ENCODE data around the gene ANKRD33. TPM values are rescaled to one million over a fixed set of nuclear protein-coding genes. Genes with fewer than 3 reads are reported as not detected.

The ANKRD33 gene
- total and polyA plus RNA-seq, 2 of the 4 experiments (the other 2 are of a cell fraction), result under 0.01 to 0.03 TPM

- Histone ChIP-seq H4K91ac (ENCODE audit: insufficient read depth, low read depth, low read length) (no peak overlapping the region), H4K5ac (ENCODE audit: low read depth, low read length) (no peak overlapping the region), H3K4me2 (ENCODE audit: low read depth, low read length) (no peak overlapping the region), H4K8ac (ENCODE audit: low read depth in 2 of 2, low read length in 2 of 2) (no peak overlapping the region), H3K9ac (ENCODE audit: low read depth, low read length) (no peak overlapping the region), H2BK5ac (ENCODE audit: low read depth, low read length, poor library complexity, severe bottlenecking) (no peak overlapping the region), H3K36me3 (ENCODE audit: control insufficient read depth, insufficient read depth, low read length) (peaks cover 7% of the 10 kb centered on the region; the same call in 1 of the 2 replicates), H3K4me1 (ENCODE audit: control insufficient read depth, insufficient read depth, low read length) (peaks cover 16% of the 10 kb centered on the region), H4K20me1 (ENCODE audit: insufficient read depth, low read length) (no peaks in the 10 kb centered on the region), H2AK5ac (ENCODE audit: low read depth, low read length) (no peak overlapping the region), H3K14ac (replicated peaks; ENCODE audit: low read depth, low read length) (no peak overlapping the region), H3K9me1 (ENCODE audit: insufficient read depth, low read length) (peaks cover 23% of the 10 kb centered on the region), H3K79me1 (ENCODE audit: low read depth in 1 of 2, low read length in 2 of 2) (no peaks in the 10 kb centered on the region; a peak in 1 of 4 replicates), H2BK20ac (ENCODE audit: low read depth, low read length) (no peak overlapping the region), H3K56ac (ENCODE audit: extremely low read depth, insufficient read depth, low read length) (no peak overlapping the region), H3K4me3 (ENCODE audit: insufficient read depth, low read depth, low read length) (no peak overlapping the region), H2BK120ac (ENCODE audit: low read depth, low read length) (no peak overlapping the region), H3K9me3 (ENCODE audit: control insufficient read depth, insufficient read depth, low read length) (no peaks in the 10 kb centered on the region), H2AFZ (replicated peaks; ENCODE audit: low read length, poor library complexity) (no peak overlapping the region), H2BK15ac (ENCODE audit: low read depth, low read length) (no peak overlapping the region), H3K27me3 (ENCODE audit: control insufficient read depth, insufficient read depth, low read length) (no peaks in the 10 kb centered on the region), H3K27ac (ENCODE audit: insufficient read depth, low read length) (no peak overlapping the region), H3K23ac (ENCODE audit: low read depth, low read length) (no peak overlapping the region), H2AK9ac (replicated peaks; ENCODE audit: low read depth, low read length, poor library complexity) (no peak overlapping the region), H3K18ac (ENCODE audit: low read depth, low read length) (no peak overlapping the region), H3K4ac (ENCODE audit: low read depth, low read length) (no peak overlapping the region)
- ChIA-PET CTCF (no interaction called here), POLR2A (ENCODE audit: unreplicated experiment) (no interaction called here)
- dilution Hi-C loops (cut with HindIII; ENCODE audit: low sequenced_read_pairs, unreplicated experiment), result no loop called here
- in situ Hi-C loops (cut with MboI; ENCODE audit: low sequenced_read_pairs), result no loop called here
- ATAC-seq (ENCODE audit: low read depth) (no peak), DNase-seq (no peak)
- no CpG with 5 or more reads among the region's 2 CpGs for WGBS, 2 experiments (ENCODE audit: extremely low coverage in 2 of 2, insufficient read length in 1 of 2)
- intact Hi-C loops (cut with micrococcal nuclease), result no loop called here
- no TSS peak for BruUV-seq (replicated peaks)
- TF ChIP-seq MXI1 (IDR thresholded peaks at IDR 0.05; ENCODE audit: borderline replicate concordance, low read depth, low read length) (no peak), SMC3 (IDR thresholded peaks at IDR 0.05; ENCODE audit: low read depth, low read length) (no peak)
Measured at GRCh38 chr12:51920046-51920445, 32.1 kb downstream of the ANKRD33 start.

All from IMR-90 (cell line).